GM03348 (cell line): ENCODE measurements around the gene ADAM10.

Experiments used
- DNase-seq: peaks from one replicate; pipeline ENCODE4 v3.0.0; 2012; ENCODE audit warnings: low spot score

ADAM10 gene

GRCh38 chr15:58715266-58715917 is 34.1 kb downstream of the ADAM10 start:
- DNase-seq: no peak

DNA sequence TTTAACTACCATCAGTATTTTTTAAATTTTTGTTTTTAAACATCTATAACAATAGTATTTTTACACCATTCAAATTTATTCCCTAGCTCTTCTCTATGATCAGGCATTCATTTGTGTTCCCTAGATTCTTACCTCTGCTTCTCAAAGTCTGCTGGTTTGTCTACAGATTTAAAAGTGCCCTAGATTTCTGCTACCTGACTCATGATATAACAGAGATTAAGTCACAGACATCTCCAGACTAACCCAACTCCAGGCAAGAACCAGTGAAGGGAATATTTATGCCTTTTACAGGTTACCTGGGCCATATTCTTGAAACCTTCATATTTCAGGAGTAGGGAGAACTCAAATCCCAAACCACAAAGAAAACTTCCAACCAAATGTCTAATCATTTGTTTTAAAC is 38.8 kb downstream of the ADAM10 start:
- DNase-seq: no peak

DNA sequence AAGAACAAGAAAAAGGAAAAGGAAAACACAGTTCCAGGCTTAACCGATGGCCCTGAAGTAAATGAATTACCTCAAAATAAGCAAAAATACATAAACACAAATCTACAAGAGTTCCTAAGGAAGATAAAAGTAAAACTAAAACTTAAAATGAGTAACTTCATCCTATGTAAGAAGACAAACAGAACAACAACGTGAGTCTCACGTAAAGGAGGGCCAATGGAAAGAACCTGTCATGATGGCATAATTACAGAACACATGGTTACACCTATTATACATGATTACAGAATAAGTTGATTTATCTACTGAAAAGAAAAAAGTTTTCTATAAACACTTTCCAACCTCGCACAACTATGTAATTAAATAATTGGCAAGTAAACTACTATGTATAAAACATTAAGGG is 42.1 kb downstream of the ADAM10 start:
- DNase-seq: no peak

GRCh38 chr15:58705105-58705504 is 44.4 kb downstream of the ADAM10 start:
- no peak for DNase-seq

- DNase-seq: no peak
Measured at GRCh38 chr15:58704155-58704865, 45.2 kb downstream of the ADAM10 start.

- DNase-seq: no peak
Measured at GRCh38 chr15:58703610-58704009, 45.9 kb downstream of the ADAM10 start.

- no peak for DNase-seq
Measured at GRCh38 chr15:58702233-58702632, 47.3 kb downstream of the ADAM10 start.

GRCh38 chr15:58701376-58701775 is 48.1 kb downstream of the ADAM10 start:
- no peak for DNase-seq

GRCh38 chr15:58699769-58700168 is 49.7 kb downstream of the ADAM10 start:
- no peak for DNase-seq

- DNase-seq: no peak
Measured at GRCh38 chr15:58698887-58699641, 50.4 kb downstream of the ADAM10 start.

DNA sequence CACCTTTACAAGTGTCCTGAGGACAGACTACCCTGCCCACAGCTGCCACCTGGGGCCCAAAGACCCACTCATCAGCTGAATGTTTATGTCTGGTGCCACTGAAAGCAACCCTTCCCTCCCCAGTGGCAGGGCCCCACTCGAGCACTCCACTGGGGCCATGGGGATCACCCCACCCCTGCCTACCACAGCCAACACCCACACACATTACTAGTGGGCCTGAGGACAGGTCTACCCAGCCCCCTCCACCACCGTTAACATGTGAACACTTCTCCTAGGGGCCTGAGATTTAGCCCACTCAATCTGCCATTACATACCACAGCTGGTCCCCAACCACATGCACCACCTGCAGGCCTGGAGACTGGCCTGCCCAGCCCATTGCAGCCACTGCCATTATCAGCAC is 52.3 kb downstream of the ADAM10 start:
- DNase-seq: no peak

GRCh38 chr15:58696738-58697137 is 52.8 kb downstream of the ADAM10 start:
- DNase-seq: no peak

DNA sequence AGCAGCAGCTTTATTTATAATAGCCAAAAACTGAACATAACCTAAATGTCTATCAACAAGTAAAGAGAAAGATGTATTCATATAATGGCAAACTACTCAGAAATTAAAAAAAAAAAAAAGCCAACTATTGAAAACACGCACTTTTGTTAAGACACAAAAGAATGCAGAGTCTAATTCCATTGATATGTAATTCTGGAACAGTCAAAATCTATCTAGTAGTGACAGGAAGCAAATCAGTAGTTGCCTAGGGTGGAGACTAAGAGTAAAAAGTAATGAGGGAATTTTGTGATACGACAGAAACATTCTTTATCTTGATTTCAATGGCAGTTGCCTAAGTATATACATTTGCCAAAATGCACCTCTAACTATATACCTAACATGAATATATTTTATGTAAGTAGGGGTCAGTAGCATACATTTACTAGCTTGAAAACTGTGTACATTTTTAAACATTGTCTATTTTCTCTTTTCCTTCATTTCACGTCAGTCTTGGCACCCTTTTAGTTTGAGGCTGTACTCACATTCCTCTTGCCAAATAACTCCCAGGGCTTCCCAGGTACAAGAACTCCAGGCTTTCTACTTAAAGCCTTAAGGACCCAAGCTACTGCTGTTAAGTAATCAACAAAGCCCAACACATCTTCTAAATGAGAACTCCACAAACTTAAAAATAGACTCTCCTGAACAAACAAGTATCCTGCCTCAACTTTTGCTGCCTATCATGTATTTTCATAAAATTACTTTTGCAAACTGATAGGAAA is 54.7 kb downstream of the ADAM10 start:
- DNase-seq: peak; percentile 27

GRCh38 chr15:58690703-58691102 is 58.8 kb downstream of the ADAM10 start:
- DNase-seq: no peak

- no peak for DNase-seq
Measured at GRCh38 chr15:58689646-58690045, 59.9 kb downstream of the ADAM10 start.

DNA sequence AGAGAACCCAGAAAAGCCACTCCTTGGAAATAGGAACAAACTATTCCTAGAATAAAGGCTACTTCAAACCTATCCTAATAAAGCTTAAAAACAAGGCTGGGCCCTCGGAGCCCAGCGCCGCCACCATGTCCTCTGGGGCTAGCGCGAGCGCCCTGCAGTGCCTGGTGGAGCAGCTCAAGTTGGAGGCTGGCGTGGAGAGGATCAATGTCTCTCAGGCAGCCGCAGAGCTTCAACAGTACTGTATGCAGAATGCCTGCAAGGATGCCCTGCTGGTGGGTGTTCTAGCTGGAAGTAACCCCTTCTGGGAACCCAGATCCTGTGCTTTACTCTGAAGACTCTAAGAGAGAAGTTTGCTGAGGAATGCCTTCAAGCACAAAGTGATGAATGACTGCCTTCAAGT is 63.2 kb downstream of the ADAM10 start:
- no peak for DNase-seq

- no peak for DNase-seq
Measured at GRCh38 chr15:58684751-58685150, 64.8 kb downstream of the ADAM10 start.

GRCh38 chr15:58684036-58684710 is 65.3 kb downstream of the ADAM10 start:
- no peak for DNase-seq

GRCh38 chr15:58682234-58682633 is 67.3 kb downstream of the ADAM10 start:
- DNase-seq: no peak

DNA sequence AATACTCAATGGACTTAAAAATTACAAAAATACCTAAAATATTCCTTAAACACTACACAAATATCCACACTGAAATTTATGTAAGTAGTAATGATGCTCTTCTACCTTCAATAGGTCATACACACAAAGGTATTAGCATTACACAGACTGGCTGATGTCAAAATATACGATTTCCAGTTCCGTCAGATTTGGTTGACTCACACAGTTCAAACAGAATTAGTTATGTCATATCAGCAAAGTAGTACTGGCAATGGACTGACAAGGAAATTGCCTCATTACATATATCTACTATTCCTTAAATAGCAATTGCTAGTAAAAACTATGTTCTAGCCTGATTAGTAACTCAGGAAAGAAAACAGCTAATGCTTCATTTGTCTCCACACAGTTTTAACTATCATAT is 70.8 kb downstream of the ADAM10 start:
- DNase-seq: no peak

DNA sequence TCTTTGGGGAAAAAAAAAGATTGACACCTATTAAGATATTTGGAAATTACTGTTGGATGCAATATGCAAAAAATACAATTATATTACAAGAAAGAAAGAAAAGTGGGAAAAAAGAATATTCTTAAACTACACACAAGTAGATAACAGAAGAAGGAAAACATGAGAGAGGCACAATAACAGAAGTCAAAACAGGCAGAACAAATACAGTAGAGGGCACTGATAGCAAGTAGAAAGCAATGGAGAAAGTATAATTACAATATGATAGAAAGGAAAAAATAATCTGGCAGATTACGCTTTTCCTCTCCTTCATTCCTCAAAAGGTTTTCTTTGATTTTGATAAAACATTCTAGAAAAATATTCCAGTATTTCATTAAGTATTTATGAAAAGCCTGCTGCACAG is 72.1 kb downstream of the ADAM10 start:
- no peak for DNase-seq

GRCh38 chr15:58676766-58677165 is 72.7 kb downstream of the ADAM10 start:
- no peak for DNase-seq
